Left renal pelvis (tissue), 4 donors: ENCODE measurements around the gene PNPLA7. TPM values are rescaled to one million over a fixed set of nuclear protein-coding genes. Genes with fewer than 3 reads are reported as not detected.
"Not testable (repeated sequence)": the region's sequence is repeated elsewhere in the genome, so short reads cannot be mapped to it uniquely, and the experiment has no call there.

Experiments used
- DNase-seq, 4 donors: peaks; one replicate each; pipeline ENCODE4 v3.0.0-alpha.2; 2013; ENCODE audit warnings: low read depth in 4 of 4, low spot score in 3 of 4
- polyA plus RNA-seq, 4 donors: library from polyadenylated mRNA; unstranded; fragments of 120-200 nt; gene quantifications; one replicate each; pipeline ENCODE4 v1.2.1, GENCODE V29; 2013; ENCODE audit not compliant: insufficient read length in 4 of 4

PNPLA7 gene
- polyA plus RNA-seq, 4 donors = 1.4 to 4.6 (median 2.8) TPM

GRCh38 chr9:137482094-137482781, 68.0 kb downstream of the PNPLA7 start:
- DNase-seq = no peak

DNA sequence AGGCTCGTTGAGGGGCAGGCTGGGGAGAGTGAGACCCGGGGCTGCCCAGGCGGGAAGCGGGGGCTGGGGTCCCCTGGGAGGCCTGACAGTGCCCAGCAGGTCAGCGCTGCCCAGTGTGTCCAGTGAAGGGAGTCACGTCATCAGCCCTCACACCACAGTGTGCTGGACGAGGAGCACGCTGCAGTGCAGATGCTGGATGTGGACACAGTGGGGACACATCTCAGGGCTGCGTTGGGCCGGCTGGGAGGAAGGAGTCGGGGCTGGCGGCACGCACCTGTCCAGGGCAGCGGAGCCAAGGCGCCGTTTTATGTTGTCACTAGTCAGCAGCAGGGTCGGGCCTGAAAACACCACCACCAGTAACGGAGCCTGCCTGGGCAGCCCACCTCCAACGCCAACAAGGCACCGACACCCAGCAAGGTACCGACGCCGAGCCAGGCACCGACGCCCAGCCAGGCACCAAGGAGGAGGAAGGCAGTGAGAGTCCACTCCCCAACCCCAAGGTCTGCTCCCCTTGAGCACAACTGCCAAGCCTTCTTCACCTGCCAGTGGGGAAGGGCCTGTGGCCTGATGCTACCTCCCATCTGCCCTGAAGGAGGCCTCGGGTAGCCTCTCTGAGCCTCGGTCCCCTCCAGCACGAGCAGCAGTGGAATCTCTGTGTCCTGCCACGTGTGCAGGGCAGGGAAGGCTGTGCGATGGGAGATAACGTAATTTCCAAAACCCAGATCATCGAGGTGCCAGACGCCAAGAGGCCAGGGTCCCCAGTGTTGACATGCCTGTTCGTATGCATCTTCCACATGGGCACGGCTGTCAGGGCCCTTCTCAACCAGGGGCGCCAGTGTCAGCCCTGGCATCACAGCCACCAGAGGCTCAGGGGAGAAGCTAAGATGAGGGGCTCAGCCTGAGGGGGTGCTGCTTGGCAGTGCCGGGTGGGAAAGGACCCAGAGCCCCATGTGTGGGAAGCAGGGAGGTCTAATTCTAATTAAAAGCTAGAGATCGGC, 69.2 kb downstream of the PNPLA7 start:
- DNase-seq = no peak

GRCh38 chr9:137479892-137480685, 70.1 kb downstream of the PNPLA7 start:
- no peak for DNase-seq

GRCh38 chr9:137478962-137479861, 71.0 kb downstream of the PNPLA7 start:
- DNase-seq = no peak

DNA sequence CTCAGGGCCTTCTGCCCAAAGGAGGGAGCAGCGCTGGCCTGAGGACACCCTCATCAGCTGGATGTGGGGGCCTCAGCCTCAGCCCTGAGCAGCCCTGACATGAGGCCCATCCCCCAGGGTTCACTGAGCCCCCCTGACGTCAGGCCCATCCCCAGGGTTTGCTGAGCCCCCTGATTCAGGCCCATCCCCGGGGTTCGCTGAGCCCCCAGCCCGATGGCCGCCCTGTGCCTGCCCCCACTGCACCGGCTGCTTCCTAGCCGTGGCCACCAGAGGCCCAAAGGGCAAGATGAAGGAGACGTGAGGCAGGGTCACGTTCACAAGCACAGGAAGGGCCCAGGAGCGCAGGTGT, 71.6 kb downstream of the PNPLA7 start:
- DNase-seq = no peak

- no peak for DNase-seq
Measured at GRCh38 chr9:137477778-137478612, 72.2 kb downstream of the PNPLA7 start.

GRCh38 chr9:137476856-137477255, 73.3 kb downstream of the PNPLA7 start:
- DNase-seq = no peak

DNA sequence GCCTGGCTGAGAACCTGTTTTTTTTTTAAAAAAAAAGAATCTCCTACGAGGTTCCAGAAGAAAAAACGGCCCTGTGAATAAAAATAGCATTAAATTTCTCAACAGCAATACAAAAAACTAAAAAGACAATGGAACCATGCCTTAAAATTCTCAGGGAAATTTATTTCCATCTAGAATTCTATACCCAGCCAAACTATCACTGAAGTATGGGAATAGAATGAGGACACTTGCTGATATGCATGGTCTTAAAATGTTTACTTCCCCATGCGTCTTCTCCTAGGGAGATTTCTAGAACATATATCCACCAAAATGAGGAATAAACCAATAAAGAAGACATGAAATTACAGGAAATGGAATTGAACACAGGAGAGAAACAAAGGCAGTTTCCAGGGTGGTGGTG, 74.5 kb downstream of the PNPLA7 start:
- DNase-seq = no peak

- DNase-seq = no peak
Measured at GRCh38 chr9:137474271-137474670, 75.9 kb downstream of the PNPLA7 start.

DNA sequence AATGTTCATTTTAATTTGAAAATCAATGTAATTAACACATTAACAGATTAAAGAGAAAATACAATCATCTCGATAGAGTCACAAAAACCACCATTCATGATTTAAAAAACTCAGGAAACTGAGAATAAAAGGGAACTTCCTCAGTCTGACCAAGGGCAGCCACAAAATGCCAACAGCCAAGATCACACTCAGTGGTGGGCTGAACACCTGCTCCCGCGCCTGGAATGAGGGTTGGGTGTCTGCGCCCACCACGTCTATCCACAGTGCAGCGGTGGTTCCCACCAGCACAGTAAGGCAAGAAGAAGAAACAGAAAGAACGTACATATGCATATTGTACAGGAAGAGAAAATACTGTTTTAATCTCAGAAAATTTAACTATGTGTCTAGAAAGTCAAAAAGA, 79.4 kb downstream of the PNPLA7 start:
- DNase-seq = no peak

DNA sequence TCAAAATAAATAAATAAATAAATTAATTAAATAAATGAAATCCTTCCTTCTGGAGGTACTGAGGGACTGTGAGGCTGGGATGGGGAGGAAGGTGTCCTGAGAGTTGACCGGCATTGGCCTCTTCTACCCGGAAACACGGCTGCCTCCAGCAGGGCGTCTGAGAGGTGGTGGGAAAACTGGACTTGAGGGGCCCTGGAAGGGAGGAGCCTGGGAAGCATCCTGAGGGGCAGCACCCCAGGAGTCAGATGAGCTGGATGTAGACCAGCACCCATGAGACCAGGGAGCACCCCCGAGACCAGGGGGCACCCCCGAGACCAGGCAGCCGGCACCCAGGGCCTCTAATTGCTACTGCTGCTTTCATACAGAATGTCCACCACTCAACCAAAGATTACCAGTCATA, 82.3 kb downstream of the PNPLA7 start:
- no peak for DNase-seq

GRCh38 chr9:137467161-137467581, 83.0 kb downstream of the PNPLA7 start:
- DNase-seq = no peak

DNA sequence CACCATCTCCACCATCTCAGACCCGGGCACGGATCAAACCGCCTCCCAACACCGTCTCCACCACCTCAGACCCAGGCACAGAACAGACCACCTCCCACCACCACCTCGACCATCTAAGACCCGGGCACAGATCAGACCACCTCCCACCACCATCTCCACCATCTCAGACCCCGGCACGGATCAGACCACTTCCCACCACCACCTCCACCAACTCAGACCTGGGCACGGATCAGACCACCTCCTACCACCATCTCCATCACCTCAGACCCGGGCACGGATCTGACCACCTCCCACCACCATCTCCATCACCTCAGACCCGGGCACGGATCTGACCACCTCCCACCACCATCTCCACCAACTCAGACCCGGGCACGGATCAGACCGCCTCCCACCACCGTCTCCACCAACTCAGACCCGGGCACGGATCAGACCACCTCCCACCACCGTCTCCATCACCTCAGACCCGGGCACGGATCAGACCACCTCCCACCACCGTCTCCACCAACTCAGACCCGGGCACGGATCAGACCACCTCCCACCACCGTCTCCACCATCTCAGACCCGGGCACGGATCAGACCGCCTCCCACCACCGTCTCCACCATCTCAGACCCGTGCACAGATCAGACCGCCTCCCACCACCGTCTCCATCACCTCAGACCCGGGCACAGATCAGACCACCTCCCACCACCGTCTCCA, 83.7 kb downstream of the PNPLA7 start:
- not testable (repeated sequence) for DNase-seq

DNA sequence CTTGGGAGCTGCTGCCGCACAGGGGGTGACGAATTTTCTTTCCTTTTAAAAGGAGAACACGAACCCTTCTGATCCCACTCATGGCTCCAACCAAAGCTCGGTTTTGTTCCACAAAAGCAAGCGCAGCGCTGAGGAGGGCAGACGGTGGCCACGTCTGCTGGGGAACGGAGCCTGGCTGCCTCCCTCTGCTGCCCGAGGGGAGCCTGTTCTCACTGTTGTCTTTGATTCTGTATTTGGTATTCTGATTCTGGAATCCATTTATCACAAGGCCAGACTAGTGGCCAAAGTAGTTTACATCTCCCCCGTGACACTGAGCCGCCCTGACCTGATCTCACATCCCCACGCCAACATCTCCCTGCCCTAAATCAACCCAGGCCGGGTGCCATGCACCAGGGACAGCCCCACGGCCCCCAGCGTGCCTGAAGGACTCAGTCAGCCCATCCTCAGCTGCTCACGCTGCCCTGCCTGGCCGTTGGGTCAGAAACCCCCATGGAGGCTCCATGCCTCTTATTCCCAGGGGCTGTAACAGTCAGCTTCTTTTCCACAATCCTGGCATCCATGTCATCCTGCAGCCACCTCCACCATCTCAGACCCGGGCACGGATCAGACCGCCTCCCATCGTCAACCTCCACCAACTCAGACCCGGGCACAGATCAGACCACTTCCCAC, 84.3 kb downstream of the PNPLA7 start:
- DNase-seq = no peak

DNA sequence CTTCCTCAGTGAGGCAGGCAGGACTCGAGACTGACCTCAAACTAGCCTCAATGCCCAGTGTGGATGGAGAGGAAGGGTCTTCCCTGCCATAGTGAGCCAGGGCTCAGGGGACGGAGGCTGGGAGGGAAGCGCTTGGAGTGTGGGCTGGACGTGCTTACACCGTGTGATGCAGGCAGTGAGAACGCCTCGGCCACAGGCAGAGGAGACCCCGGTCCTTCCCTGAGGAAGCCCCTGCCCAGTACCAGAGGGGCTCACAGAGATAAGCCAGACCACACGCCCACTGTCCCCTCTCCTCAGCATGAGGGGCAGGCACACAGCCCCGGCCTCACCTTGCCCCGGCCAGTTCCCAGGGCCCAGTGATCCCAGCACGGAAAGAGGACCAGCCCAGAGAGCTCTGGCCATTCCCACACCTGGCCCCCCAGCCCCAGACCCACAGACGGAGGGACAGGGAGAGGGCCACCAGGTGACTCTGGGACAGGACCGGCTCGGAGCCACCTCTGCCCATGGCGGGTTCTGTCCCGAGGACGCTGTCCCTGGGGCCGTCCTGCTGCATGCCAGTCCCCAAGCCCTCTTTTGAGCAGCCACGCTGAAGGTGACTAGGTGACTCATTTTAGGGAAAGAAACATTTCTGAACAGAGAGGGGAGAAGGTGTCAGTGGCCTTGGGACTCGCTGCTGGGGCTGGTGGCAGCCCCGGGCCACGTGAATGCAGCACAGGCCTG, 85.0 kb downstream of the PNPLA7 start:
- no peak for DNase-seq

DNA sequence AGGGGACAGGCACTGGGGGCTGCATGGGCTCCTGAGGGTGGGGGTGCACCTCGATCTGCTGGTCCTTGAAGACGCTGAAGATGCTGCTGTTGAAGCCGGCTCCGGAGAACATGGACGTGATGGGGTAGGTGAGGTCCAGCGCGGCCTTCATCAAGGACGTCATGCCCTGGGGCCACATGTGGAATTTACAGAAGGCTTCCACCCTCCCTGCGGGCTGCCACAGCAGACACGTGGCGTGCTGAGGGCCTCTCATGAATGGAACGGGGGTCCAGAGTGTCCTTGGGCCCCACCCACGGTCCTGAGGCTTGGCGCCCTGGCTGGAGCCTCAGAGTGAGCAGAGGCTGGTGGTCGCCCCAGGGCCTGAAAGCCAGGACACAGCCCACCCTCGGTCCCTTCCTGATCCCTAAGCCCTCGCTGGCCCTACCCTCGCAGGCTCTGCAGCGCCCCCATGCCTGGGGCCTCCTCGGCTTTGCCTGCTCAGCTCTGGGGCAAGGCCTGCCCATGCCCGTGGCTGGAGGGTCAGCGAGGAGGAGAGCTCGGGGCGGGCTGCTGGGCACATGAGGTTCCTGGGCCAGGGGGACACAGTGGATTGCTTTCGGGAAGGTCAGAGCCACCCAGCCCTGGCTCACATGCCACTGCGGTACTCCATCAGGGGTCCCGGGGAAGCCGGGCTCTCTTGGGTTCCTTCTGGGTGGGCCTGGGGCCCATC, 85.8 kb downstream of the PNPLA7 start:
- no peak for DNase-seq

- no peak for DNase-seq
Measured at GRCh38 chr9:137463931-137464290, 86.3 kb downstream of the PNPLA7 start.
